Esophagus squamous epithelium (tissue), 4 donors: ENCODE measurements around the gene CLTA.

ENCODE experiments used
- POLR2A ChIP-seq, 4 donors: fragments of 450-650 bp; IDR thresholded peaks; one replicate each; pipeline ENCODE4 v1.6.1; 2017; ENCODE audit warnings: antibody characterized with exemption in 4 of 4, mild to moderate bottlenecking in 4 of 4, moderate library complexity in 3 of 4
- TF ChIP-seq, protein P1 (sequence below), 6 experiments: fragments of 450-650 bp in 4 of 6; fragments of 200-600 bp in 2 of 6; sonication (generic) in 2 of 6; IDR thresholded peaks; one replicate each; pipeline ENCODE4 v1.5.1; 2016 to 2019; ENCODE audit warnings: antibody characterized with exemption in 6 of 6, mild to moderate bottlenecking in 4 of 6, moderate library complexity in 4 of 6

DNA sequence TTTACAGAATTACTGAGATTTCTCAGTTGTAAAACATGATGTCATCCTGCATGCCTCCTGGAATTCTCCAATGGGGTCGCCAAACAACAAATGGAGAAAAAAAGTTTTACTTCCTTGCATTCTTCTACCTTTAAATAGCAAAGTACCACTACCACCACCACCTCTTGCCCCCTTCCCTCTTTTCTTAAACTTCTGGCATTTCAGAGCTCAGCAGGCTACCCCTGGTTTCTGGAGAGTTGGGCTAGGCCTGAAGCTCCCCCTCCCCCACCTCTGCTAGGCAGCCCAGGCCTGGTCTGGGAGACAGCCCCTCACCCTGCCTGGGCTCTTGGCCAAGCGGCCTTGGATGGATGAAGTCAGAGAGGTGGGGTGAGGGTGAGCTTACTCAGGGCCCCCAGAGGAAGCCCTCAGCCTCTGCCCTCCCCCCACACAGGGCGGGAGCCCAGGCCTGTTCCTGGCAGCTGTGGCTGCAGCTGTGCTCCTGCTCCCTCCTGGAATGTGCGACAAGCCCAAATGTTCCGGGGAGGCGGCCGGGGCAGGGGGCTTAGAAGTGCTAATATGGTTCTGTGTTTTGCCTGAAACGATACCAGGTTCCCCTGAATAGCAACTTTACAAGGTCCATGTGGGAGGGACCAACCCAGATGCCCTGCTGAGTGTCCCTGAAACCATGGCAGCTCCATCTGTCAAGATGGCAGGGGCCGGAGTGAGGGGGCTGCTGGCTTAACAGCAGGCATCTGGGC is 27.5 kb upstream of the CLTA start:
- TF ChIP-seq, protein P1, sequence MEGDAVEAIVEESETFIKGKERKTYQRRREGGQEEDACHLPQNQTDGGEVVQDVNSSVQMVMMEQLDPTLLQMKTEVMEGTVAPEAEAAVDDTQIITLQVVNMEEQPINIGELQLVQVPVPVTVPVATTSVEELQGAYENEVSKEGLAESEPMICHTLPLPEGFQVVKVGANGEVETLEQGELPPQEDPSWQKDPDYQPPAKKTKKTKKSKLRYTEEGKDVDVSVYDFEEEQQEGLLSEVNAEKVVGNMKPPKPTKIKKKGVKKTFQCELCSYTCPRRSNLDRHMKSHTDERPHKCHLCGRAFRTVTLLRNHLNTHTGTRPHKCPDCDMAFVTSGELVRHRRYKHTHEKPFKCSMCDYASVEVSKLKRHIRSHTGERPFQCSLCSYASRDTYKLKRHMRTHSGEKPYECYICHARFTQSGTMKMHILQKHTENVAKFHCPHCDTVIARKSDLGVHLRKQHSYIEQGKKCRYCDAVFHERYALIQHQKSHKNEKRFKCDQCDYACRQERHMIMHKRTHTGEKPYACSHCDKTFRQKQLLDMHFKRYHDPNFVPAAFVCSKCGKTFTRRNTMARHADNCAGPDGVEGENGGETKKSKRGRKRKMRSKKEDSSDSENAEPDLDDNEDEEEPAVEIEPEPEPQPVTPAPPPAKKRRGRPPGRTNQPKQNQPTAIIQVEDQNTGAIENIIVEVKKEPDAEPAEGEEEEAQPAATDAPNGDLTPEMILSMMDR (IDR thresholded peaks at IDR 0.05): no peak
- no peak for TF ChIP-seq POLR2A (IDR thresholded peaks at IDR 0.05)
